Measurements from ENCODE around the gene INCA1.

GRCh38 chr17:5035315-5035714 is 38.0 kb upstream of the INCA1 start, which contains the start of gene SLC52A1:
- TF ChIP-seq, protein P1, sequence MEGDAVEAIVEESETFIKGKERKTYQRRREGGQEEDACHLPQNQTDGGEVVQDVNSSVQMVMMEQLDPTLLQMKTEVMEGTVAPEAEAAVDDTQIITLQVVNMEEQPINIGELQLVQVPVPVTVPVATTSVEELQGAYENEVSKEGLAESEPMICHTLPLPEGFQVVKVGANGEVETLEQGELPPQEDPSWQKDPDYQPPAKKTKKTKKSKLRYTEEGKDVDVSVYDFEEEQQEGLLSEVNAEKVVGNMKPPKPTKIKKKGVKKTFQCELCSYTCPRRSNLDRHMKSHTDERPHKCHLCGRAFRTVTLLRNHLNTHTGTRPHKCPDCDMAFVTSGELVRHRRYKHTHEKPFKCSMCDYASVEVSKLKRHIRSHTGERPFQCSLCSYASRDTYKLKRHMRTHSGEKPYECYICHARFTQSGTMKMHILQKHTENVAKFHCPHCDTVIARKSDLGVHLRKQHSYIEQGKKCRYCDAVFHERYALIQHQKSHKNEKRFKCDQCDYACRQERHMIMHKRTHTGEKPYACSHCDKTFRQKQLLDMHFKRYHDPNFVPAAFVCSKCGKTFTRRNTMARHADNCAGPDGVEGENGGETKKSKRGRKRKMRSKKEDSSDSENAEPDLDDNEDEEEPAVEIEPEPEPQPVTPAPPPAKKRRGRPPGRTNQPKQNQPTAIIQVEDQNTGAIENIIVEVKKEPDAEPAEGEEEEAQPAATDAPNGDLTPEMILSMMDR (IDR thresholded peaks at IDR 0.05; ENCODE audit: extremely low read depth in 1 of 2, insufficient read depth in 1 of 2, low read depth in 1 of 2, low read length in 2 of 2): no peak
- TF ChIP-seq EZH2 (IDR thresholded peaks at IDR 0.05; ENCODE audit: borderline replicate concordance, low read depth, low read length, severe bottlenecking) (no peak), POLR2A (IDR thresholded peaks at IDR 0.05; ENCODE audit: low read depth, low read length) (no peak), MYC (IDR thresholded peaks at IDR 0.05; ENCODE audit: low read depth, low read length) (no peak), FOS (IDR thresholded peaks at IDR 0.05; ENCODE audit: borderline replicate concordance, insufficient read depth, low read length) (no peak)
- TF ChIP-seq, protein P2, sequence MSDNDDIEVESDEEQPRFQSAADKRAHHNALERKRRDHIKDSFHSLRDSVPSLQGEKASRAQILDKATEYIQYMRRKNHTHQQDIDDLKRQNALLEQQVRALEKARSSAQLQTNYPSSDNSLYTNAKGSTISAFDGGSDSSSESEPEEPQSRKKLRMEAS (IDR thresholded peaks at IDR 0.05; ENCODE audit: insufficient read depth, insufficient read length): no peak
